H1 (cell line): ENCODE data around the gene PARP16. TPM values are rescaled to one million over a fixed set of nuclear protein-coding genes. Genes with fewer than 3 reads are reported as not detected.

Source experiments
- CEBPB ChIP-seq: IDR thresholded peaks from 2 replicates; pipeline ENCODE4 v1.6.1; 2012; ENCODE audit warnings: low read depth, low read length
- GABPA ChIP-seq: IDR thresholded peaks from 2 replicates; pipeline ENCODE4 v1.6.1; 2011; ENCODE audit warnings: mild to moderate bottlenecking, low read length, moderate library complexity, borderline replicate concordance; ENCODE audit not compliant: insufficient read depth
- KDM4A ChIP-seq: IDR thresholded peaks from one replicate; pipeline ENCODE4 v1.7.1; 2012; ENCODE audit warnings: low read depth, mild to moderate bottlenecking, moderate library complexity, low read length, inconsistent platforms; ENCODE audit not compliant: severe bottlenecking
- NANOG ChIP-seq: IDR thresholded peaks from 2 replicates; pipeline ENCODE4 v1.6.1; 2011; ENCODE audit warnings: low read length, low read depth, mild to moderate bottlenecking, inconsistent platforms; ENCODE audit not compliant: insufficient read depth, poor library complexity, severe bottlenecking
- PHF8 ChIP-seq: fragments of 200-600 bp; sonication (generic); conservative IDR thresholded peaks from 2 replicates; pipeline ENCODE4 v1.7.1; 2012; ENCODE audit warnings: low read depth, mild to moderate bottlenecking, inconsistent platforms, low read length, moderate library complexity
- RAD21 ChIP-seq, 2 experiments: IDR thresholded peaks in 1 of 2; conservative IDR thresholded peaks in 1 of 2; 2 replicates each; pipeline ENCODE4 v1.6.1; 2011; ENCODE audit warnings: low read depth in 2 of 2, low read length in 2 of 2, improper control_type of control experiment in 1 of 2, inconsistent platforms in 1 of 2, mild to moderate bottlenecking in 1 of 2, moderate library complexity in 1 of 2
- RNF2 ChIP-seq: fragments of 200-900, 300-1000 bp; sonication (generic); IDR thresholded peaks from 2 replicates; pipeline ENCODE4 v1.7.1; 2016; ENCODE audit warnings: borderline replicate concordance, low read depth, mild to moderate bottlenecking, antibody characterized with exemption, low read length; ENCODE audit not compliant: poor library complexity, severe bottlenecking; ENCODE audit errors: missing control alignments
- TBP ChIP-seq: IDR thresholded peaks from 2 replicates; pipeline ENCODE4 v1.6.1; 2011; ENCODE audit warnings: low read depth, low read length, improper control_type of control experiment
- polyA plus RNA-seq, 7 experiments: library from polyadenylated mRNA; depleted of rRNA in 3 of 7; stranded (reverse) in 5 of 7; unstranded in 2 of 7; fragments of >200 nt in 5 of 7; fragments of 200-250 nt in 2 of 7; gene quantifications; 1 replicate in 5 of 7; 2 replicates in 1 of 7; 4 replicates in 1 of 7; pipeline versions ENCODE4 v1.2.1 to v1.2.3, GENCODE V29; 2011 to 2013; ENCODE audit warnings: missing spikeins in 2 of 7, mixed read lengths in 2 of 7
- total RNA-seq: library from RNA; stranded (reverse); fragmentation: NEBNext Ultra II Directional; extraction: Animal tissue kit (Norgen Biotek cat#: 25700); gene quantifications from 2 replicates; pipeline ENCODE4 v1.2.1, GENCODE V29; 2021
- TF ChIP-seq, protein P1 (sequence below): fragments of 300-600 bp; sonication (generic); IDR thresholded peaks from 2 replicates; pipeline ENCODE4 v1.7.1; 2012; ENCODE audit warnings: low read length, moderate library complexity, mild to moderate bottlenecking, inconsistent platforms; ENCODE audit not compliant: insufficient replicate concordance

PARP16 gene
- total and polyA plus RNA-seq, 2 of the 8 experiments (the other 6 are each of a cell fraction or from before 2014, with no cell fraction given): 3.7 to 5.0 TPM

DNA sequence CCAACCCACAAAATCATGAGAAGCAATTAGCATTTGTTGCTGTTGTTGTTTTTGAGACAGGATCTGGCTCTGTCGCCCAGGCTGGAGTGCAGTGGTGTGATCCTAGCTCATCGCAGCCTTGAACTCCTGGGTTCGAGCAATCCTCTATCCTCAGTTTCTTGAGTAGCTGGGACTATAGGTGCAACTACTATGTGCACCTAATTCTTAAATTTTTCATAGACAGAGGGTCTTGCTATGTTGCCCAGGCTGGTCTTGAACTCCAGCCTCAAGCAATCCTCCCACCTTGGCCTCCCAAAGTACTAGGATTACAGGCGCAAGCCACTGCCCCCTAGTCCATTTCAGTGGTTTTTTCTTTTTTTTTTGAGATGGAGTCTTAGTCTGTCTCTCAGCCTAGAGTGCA lies 18.3 kb downstream of the PARP16 start (continued):
- TF ChIP-seq, protein P1, sequence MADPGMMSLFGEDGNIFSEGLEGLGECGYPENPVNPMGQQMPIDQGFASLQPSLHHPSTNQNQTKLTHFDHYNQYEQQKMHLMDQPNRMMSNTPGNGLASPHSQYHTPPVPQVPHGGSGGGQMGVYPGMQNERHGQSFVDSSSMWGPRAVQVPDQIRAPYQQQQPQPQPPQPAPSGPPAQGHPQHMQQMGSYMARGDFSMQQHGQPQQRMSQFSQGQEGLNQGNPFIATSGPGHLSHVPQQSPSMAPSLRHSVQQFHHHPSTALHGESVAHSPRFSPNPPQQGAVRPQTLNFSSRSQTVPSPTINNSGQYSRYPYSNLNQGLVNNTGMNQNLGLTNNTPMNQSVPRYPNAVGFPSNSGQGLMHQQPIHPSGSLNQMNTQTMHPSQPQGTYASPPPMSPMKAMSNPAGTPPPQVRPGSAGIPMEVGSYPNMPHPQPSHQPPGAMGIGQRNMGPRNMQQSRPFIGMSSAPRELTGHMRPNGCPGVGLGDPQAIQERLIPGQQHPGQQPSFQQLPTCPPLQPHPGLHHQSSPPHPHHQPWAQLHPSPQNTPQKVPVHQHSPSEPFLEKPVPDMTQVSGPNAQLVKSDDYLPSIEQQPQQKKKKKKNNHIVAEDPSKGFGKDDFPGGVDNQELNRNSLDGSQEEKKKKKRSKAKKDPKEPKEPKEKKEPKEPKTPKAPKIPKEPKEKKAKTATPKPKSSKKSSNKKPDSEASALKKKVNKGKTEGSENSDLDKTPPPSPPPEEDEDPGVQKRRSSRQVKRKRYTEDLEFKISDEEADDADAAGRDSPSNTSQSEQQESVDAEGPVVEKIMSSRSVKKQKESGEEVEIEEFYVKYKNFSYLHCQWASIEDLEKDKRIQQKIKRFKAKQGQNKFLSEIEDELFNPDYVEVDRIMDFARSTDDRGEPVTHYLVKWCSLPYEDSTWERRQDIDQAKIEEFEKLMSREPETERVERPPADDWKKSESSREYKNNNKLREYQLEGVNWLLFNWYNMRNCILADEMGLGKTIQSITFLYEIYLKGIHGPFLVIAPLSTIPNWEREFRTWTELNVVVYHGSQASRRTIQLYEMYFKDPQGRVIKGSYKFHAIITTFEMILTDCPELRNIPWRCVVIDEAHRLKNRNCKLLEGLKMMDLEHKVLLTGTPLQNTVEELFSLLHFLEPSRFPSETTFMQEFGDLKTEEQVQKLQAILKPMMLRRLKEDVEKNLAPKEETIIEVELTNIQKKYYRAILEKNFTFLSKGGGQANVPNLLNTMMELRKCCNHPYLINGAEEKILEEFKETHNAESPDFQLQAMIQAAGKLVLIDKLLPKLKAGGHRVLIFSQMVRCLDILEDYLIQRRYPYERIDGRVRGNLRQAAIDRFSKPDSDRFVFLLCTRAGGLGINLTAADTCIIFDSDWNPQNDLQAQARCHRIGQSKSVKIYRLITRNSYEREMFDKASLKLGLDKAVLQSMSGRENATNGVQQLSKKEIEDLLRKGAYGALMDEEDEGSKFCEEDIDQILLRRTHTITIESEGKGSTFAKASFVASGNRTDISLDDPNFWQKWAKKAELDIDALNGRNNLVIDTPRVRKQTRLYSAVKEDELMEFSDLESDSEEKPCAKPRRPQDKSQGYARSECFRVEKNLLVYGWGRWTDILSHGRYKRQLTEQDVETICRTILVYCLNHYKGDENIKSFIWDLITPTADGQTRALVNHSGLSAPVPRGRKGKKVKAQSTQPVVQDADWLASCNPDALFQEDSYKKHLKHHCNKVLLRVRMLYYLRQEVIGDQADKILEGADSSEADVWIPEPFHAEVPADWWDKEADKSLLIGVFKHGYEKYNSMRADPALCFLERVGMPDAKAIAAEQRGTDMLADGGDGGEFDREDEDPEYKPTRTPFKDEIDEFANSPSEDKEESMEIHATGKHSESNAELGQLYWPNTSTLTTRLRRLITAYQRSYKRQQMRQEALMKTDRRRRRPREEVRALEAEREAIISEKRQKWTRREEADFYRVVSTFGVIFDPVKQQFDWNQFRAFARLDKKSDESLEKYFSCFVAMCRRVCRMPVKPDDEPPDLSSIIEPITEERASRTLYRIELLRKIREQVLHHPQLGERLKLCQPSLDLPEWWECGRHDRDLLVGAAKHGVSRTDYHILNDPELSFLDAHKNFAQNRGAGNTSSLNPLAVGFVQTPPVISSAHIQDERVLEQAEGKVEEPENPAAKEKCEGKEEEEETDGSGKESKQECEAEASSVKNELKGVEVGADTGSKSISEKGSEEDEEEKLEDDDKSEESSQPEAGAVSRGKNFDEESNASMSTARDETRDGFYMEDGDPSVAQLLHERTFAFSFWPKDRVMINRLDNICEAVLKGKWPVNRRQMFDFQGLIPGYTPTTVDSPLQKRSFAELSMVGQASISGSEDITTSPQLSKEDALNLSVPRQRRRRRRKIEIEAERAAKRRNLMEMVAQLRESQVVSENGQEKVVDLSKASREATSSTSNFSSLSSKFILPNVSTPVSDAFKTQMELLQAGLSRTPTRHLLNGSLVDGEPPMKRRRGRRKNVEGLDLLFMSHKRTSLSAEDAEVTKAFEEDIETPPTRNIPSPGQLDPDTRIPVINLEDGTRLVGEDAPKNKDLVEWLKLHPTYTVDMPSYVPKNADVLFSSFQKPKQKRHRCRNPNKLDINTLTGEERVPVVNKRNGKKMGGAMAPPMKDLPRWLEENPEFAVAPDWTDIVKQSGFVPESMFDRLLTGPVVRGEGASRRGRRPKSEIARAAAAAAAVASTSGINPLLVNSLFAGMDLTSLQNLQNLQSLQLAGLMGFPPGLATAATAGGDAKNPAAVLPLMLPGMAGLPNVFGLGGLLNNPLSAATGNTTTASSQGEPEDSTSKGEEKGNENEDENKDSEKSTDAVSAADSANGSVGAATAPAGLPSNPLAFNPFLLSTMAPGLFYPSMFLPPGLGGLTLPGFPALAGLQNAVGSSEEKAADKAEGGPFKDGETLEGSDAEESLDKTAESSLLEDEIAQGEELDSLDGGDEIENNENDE: no peak
- no peak for TF ChIP-seq RNF2
- no peak for TF ChIP-seq PHF8
- TF ChIP-seq RAD21 (IDR thresholded peaks at IDR 0.05 in 1 of 2, conservative IDR thresholded peaks at IDR 0.05 in 1 of 2; ENCODE audit: low read depth in 2 of 2, low read length in 2 of 2): no peak
- no peak for TF ChIP-seq TBP
- no peak for TF ChIP-seq NANOG
- TF ChIP-seq KDM4A: no peak
- TF ChIP-seq CEBPB: no peak
- TF ChIP-seq GABPA: no peak
- TF ChIP-seq, all 59 proteins: peak for 0
